ENCODE results near the gene EEF2. TPM values are rescaled to one million over a fixed set of nuclear protein-coding genes. Genes with fewer than 3 reads are reported as not detected.
"Not testable (repeated sequence)": the region's sequence is repeated elsewhere in the genome, so short reads cannot be mapped to it uniquely, and the experiment has no call there.

The EEF2 gene
- total and polyA plus RNA-seq, 4 donors: 244 to 1,090 (median 818) TPM

DNA sequence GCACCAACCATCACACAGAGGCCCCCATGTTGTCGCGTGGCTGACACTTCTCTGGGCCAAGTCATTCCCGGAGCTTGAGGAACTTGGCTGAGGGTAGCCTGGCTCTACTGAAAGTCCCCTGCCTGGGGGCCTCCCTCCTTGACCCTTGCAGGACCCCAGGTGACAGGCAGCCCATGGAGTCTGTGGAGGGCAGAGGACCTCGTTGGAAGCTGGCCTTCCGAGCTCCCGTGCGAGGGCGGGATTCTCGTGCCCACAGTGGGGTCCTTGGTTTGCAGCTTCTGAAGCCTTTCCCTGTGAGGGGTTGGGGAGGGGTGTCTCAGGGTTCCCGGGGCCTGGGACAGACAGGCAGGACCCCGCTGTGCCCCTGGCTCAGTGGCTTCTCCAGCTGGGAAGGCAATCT is 36.0 kb downstream of the EEF2 start:
- Histone ChIP-seq H3K4me1 (ENCODE audit: control insufficient read depth in 4 of 4, insufficient read depth in 4 of 4, low read length in 3 of 4) (peaks cover 0 to 1% (median 0%) of the 10 kb centered on the region in 4 donors), H3K9me3 (ENCODE audit: control insufficient read depth in 4 of 4, low read length in 3 of 4) (no peaks in the 10 kb centered on the region), H3K36me3 (ENCODE audit: control insufficient read depth in 4 of 4, insufficient read depth in 3 of 4, low read depth in 1 of 4, low read length in 3 of 4) (no peaks in the 10 kb centered on the region), H3K9ac (ENCODE audit: low read depth in 1 of 2, low read length in 2 of 2) (no peak overlapping the region), H3K27ac (ENCODE audit: low read depth in 1 of 2, low read length in 2 of 2) (no peak overlapping the region), H3K4me3 (ENCODE audit: low read depth in 1 of 3, low read length in 3 of 3) (no peak overlapping the region), H3K27me3 (ENCODE audit: control insufficient read depth in 4 of 4, insufficient read depth in 4 of 4, low read length in 3 of 4) (no peaks in the 10 kb centered on the region)
- WGBS: 84% methylated on average over 11 of the region's 11 CpGs
- DNase-seq (ENCODE audit: low spot score): no peak
- no peak for TF ChIP-seq TAF1 (conservative IDR thresholded peaks at IDR 0.05)
- no peak for TF ChIP-seq RAD21 (IDR thresholded peaks at IDR 0.05)
- TF ChIP-seq RXRA (IDR thresholded peaks at IDR 0.05): no peak
- TF ChIP-seq EGR1 (IDR thresholded peaks at IDR 0.05; ENCODE audit: low read depth in 2 of 2): no peak
- TF ChIP-seq YY1 (IDR thresholded peaks at IDR 0.05): no peak
- TF ChIP-seq, protein P1, sequence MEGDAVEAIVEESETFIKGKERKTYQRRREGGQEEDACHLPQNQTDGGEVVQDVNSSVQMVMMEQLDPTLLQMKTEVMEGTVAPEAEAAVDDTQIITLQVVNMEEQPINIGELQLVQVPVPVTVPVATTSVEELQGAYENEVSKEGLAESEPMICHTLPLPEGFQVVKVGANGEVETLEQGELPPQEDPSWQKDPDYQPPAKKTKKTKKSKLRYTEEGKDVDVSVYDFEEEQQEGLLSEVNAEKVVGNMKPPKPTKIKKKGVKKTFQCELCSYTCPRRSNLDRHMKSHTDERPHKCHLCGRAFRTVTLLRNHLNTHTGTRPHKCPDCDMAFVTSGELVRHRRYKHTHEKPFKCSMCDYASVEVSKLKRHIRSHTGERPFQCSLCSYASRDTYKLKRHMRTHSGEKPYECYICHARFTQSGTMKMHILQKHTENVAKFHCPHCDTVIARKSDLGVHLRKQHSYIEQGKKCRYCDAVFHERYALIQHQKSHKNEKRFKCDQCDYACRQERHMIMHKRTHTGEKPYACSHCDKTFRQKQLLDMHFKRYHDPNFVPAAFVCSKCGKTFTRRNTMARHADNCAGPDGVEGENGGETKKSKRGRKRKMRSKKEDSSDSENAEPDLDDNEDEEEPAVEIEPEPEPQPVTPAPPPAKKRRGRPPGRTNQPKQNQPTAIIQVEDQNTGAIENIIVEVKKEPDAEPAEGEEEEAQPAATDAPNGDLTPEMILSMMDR (IDR thresholded peaks at IDR 0.05; ENCODE audit: low read depth, low read length, missing input control): no peak
- TF ChIP-seq SP1 (IDR thresholded peaks at IDR 0.05): no peak
- no peak for TF ChIP-seq FOXA2 (IDR thresholded peaks at IDR 0.05)

DNA sequence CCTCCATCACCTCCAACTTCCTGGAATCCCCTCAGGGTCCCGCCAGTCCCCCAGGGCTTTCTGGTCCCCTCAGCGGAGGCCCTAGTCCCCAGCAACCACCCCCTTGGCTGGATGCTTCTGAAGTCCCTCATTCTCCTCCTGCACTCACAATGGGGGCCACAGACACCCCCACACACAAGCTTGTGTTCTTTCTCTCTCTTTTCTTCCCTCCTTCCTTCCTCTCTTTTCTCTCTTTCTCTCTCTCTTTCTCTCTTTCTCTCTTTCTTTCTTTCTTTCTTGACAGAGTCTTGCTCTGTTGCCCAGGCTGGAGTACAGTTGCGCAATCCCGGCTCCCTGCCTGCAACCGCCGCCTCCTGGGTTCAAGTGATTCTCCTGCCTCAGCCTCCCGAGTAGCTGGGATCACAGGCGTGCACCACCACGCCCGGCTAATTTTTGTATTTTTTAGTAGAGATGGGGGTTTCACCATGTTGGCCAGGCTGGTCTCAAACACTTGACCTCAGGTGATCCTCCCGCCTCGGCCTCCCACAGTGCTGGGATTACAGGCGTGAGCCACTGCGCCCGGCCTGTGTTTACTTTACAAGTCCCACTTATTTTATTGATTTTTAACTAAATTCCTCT is 37.8 kb downstream of the EEF2 start:
- WGBS: 74% methylated on average over 15 of the region's 15 CpGs

DNA sequence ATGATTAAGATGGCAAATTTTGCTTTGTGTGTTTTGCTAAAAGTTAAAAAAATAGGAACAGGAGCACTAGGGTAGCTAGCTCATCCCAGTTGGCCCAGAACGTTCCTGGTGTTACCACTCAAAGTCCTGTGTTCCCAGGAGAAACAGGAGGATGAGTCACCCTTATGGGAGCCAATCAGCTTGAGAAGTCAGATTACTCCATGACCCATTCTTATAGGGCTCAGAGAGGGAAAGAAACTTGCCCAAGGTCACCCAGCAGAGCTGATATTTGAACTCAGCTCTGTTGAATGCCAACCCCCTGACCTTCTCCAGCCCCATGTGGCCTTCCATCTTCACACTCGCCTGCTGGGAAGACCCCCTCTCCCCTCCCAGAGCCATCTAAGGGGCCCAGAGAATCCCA is 39.4 kb downstream of the EEF2 start:
- TF ChIP-seq, protein P1 (IDR thresholded peaks at IDR 0.05; ENCODE audit: low read depth, low read length, missing input control): no peak
- TF ChIP-seq FOXA2 (IDR thresholded peaks at IDR 0.05) (no peak), HNF4G (IDR thresholded peaks at IDR 0.05) (no peak)
- WGBS: 59% methylated on average over 2 of the region's 2 CpGs
- Histone ChIP-seq H3K4me3 (ENCODE audit: low read depth in 1 of 3, low read length in 3 of 3) (no peak overlapping the region), H3K9ac (ENCODE audit: low read depth in 1 of 2, low read length in 2 of 2) (no peak overlapping the region), H3K27ac (ENCODE audit: low read depth in 1 of 2, low read length in 2 of 2) (no peak overlapping the region), H3K9me3 (ENCODE audit: control insufficient read depth in 4 of 4, low read length in 3 of 4) (no peaks in the 10 kb centered on the region), H3K27me3 (ENCODE audit: control insufficient read depth in 4 of 4, insufficient read depth in 4 of 4, low read length in 3 of 4) (no peaks in the 10 kb centered on the region), H3K4me1 (ENCODE audit: control insufficient read depth in 4 of 4, insufficient read depth in 4 of 4, low read length in 3 of 4) (no peaks in the 10 kb centered on the region), H3K36me3 (ENCODE audit: control insufficient read depth in 4 of 4, insufficient read depth in 3 of 4, low read depth in 1 of 4, low read length in 3 of 4) (no peaks in the 10 kb centered on the region)
- no peak for DNase-seq (ENCODE audit: low spot score)

More for the DNA sequence above, 37.8 kb downstream of the EEF2 start:
- not testable (repeated sequence) for H3K9me3 ChIP-seq (ENCODE audit: control insufficient read depth in 4 of 4, low read length in 3 of 4); H3K27me3 ChIP-seq (ENCODE audit: control insufficient read depth in 4 of 4, insufficient read depth in 4 of 4, low read length in 3 of 4); H3K4me3 ChIP-seq (ENCODE audit: low read depth in 1 of 3, low read length in 3 of 3); H3K4me1 ChIP-seq (ENCODE audit: control insufficient read depth in 4 of 4, insufficient read depth in 4 of 4, low read length in 3 of 4); H3K27ac ChIP-seq (ENCODE audit: low read depth in 1 of 2, low read length in 2 of 2); H3K36me3 ChIP-seq (ENCODE audit: control insufficient read depth in 4 of 4, insufficient read depth in 3 of 4, low read depth in 1 of 4, low read length in 3 of 4); H3K9ac ChIP-seq (ENCODE audit: low read depth in 1 of 2, low read length in 2 of 2); DNase-seq (ENCODE audit: low spot score)
